ENCODE measurements around the gene HLA-B.
A peak's percentile ranks its signal among the peaks of the same experiment; 100 is the strongest.
"Not testable (repeated sequence)": the region's sequence is repeated elsewhere in the genome, so short reads cannot be mapped to it uniquely, and the experiment has no call there.

Gene HLA-B

GRCh38 chr6:31383149-31383548, 26.2 kb upstream of the HLA-B start:
- no peak for DNase-seq (ENCODE audit: low spot score)

DNA sequence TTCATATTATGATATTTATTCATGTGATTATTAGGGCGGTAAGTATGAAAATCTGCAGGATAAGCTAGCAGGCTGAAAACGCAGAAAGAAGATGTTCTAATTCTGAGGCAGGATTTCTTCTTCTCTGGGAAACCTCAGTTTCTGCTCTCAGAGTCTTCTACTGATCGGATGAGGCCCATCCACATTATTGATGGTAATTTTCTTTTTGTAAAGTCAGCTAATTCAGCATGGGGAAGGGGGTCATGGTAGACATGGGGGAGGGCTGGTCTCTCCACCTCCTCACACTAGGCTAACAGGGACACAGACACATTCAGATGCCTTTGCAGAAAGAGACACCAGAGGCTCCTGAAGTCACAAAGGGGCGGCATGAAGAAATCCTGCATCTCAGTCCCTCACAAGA, 24.7 kb upstream of the HLA-B start:
- no peak for DNase-seq (ENCODE audit: low spot score)

GRCh38 chr6:31379850-31380249, 22.9 kb upstream of the HLA-B start:
- no peak for DNase-seq (ENCODE audit: low spot score)

DNA sequence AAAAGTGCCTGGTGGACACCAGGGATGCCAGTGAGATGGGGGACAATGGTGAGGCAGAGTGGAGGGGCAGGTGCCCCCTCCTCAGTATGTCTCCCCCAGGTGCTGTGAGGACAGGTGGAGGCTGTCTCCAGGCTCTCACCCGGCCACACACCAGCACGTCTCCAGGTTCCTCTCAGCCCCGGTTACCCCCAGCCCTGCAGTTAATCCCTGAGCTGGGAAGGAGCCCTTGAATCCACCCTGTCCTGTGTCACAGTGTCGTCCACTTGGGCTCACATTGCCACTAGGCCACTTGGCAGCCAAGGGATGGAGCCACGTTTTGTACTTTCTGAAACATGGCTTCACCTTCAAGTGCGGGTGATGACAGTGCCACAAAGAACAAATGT, 21.7 kb upstream of the HLA-B start:
- no peak for DNase-seq (ENCODE audit: low spot score)

GRCh38 chr6:31378062-31378720, 21.2 kb upstream of the HLA-B start:
- no peak for DNase-seq (ENCODE audit: low spot score)

- no peak for DNase-seq (ENCODE audit: low spot score)
These were observed 20.1 kb upstream of the HLA-B start for GRCh38 chr6:31377029-31377428.

- DNase-seq (ENCODE audit: low spot score), result no peak
These were observed 18.7 kb upstream of the HLA-B start for GRCh38 chr6:31375699-31376098.

GRCh38 chr6:31374118-31374517, 17.1 kb upstream of the HLA-B start:
- DNase-seq (ENCODE audit: low spot score), result not testable (repeated sequence)

DNA sequence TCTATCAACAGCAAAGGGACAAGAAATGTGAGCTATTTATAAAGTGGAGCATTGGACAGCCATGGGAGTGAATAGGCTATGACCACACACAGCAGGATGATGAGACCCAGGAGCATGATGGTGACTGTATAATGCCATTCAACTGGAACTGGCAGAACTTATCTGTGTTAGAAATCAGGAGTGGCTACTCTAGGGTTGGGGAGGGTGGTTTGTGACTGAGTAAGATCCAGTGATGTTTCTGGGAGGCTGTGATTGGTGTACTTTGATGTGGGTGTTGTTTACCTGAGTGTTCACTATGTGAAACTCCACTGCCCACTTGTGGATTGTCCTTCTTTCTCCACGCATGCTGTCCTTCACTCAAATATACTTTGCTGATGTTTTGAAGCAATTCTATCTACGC, 11.5 kb upstream of the HLA-B start:
- DNase-seq (ENCODE audit: low spot score), result no peak

- peak; percentile 76 for DNase-seq (ENCODE audit: low spot score)
These were observed 9.9 kb upstream of the HLA-B start for GRCh38 chr6:31366693-31367470.

DNA sequence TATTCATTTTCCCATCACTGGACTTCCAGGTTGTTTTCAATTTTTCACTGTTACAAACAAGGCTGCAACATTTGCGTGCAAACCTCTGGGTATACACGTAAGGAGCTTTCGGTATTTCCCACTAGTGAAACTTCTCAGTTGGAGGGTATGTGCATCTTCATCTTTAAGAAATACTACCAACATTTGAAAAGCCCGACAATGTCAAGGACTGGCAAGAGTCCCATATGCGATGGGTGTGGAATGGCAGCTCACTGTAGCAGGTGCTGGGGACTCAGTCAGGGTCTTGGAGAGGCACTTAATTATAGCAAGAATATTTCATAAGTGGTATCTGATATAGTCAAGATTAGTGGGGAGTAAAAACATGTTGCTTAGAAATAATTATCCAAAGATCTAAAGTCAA, 8.9 kb upstream of the HLA-B start:
- no peak for DNase-seq (ENCODE audit: low spot score)

DNA sequence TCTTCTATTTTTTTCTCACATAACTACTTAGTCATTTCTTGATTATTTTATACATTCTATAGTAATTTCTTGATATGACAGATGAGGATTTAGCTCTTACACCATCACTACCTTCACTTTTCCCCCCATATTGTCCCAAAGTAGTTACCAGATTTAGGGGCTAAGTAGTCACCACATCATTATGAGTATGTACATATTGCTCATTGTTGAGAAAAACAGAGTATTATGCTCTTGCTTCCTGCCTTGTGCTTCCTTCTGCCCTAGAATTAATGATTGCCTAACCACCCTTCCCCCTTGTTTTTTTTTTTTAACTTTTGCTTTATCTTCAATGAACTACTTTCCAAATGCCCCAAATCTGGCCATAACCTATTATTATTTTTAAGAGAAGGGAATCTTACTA, 6.8 kb upstream of the HLA-B start:
- DNase-seq (ENCODE audit: low spot score), result no peak

- DNase-seq (ENCODE audit: low spot score), result no peak
These were observed 5.8 kb upstream of the HLA-B start for GRCh38 chr6:31362751-31363150.

DNA sequence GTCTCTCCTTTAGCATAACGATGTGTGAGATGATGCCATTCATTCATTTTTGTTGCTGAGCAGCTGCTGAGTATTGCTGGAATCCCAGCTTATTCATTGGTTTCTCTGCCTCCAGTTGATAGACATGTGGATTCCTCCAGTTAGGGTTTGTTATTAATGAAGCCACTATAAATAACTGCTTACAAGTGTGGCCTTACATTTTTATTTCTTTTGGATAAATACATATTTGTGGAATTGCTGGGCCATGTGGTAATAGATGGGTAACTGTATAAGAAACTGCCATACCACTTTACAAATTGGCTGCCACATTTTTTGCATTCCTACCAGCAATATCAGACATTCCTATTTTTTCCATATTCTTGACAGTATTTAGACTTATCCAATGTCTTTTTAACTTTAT, 2.6 kb upstream of the HLA-B start:
- DNase-seq (ENCODE audit: low spot score), result no peak

DNA sequence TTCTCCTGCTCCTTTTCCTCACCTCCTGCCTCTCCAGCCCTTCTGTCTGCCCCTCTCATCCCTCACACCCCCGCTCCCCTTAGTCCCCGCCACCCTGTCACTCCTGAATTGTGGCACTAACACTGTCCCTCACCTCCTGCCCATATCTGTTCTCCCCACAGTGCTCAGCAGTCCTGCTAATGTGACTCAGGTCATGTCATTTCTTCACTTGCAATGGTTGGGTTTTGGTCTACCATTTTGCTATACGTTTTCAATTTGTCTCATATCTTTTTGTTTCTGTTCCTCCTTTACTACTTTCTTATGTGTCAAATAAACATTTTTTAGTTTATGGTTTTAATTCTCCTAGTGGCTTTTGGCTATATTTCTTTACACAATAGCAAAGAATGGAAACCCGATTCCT, 1.3 kb upstream of the HLA-B start:
- DNase-seq (ENCODE audit: low spot score), result no peak

- DNase-seq (ENCODE audit: low spot score), result no peak
These were observed 907 bp upstream of the HLA-B start for GRCh38 chr6:31357886-31358285.

GRCh38 chr6:31356216-31356945, 598 bp downstream of the HLA-B start:
- no peak for DNase-seq (ENCODE audit: low spot score)

DNA sequence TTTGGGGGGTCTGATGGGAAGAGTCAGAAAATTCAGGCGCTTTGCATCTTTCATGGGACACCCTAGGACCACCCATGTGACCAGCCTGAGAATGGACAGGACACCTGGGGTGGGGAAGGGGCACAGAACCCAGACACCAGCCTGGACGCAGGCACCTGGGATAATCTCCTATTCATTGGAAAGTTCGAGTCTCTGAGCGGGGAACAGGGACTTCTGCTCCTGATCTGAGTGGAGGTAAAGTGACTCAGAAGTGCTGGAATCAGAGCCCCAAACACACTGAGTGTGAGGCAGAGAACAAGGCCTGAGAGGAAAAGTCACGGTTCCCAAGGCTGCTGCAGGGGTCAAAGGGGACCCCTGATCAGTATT, 1.4 kb downstream of the HLA-B start:
- DNase-seq (ENCODE audit: low spot score), result no peak

DNA sequence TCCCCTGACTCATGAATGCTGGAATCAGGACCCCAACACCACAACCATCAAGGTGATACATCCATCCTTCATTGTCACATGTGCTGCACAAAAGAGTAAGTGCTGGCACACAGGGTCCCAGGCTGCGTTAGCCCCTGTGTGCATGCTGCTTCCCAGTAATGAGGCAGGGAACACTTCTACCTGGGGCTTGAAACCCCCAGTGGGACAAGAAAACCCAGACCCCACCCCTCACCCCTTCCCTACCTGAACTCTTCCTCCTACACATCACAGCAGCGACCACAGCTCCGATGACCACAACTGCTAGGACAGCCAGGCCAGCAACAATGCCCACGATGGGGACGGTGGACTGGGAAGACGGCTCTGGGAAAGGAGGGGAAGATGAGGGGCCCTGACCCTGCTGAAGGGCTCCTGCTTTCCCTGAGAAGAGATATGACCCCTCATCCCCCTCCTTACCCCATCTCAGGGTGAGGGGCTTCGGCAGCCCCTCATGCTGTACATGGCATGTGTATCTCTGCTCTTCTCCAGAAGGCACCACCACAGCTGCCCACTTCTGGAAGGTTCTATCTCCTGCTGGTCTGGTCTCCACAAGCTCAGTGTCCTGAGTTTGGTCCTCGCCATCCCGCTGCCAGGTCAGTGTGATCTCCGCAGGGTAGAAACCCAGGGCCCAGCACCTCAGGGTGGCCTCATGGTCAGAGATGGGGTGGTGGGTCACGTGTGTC, 2.0 kb downstream of the HLA-B start:
- no peak for DNase-seq (ENCODE audit: low spot score)

DNA sequence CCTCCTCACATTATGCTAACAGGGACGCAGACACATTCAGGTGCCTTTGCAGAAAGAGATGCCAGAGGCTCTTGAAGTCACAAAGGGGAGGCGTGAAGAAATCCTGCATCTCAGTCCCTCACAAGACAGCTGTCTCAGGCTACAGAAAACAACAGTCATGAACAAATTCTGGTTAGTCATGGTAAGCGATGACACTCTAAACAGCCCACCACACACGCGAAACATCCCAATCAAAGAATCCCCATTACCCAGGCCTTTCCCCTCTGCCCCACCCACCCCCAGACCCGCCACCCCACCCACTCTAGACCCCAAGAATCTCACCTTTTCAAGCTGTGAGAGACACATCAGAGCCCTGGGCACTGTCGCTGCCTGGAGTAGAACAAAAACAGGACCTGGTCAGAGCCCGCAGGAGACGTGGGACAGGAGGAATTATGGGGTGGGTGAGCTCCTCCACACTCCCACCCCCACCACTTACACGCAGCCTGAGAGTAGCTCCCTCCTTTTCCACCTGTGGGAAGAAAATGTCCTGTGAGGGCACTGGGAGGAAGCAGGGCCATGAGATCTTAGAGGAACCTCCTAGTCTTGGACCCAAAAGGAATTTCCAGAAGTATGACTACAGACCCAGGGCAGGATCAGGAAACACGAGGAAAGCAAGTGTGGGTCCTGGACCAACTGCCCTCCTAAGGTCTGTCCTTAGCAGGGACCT, 2.7 kb downstream of the HLA-B start:
- DNase-seq (ENCODE audit: low spot score), result no peak

- no peak for DNase-seq (ENCODE audit: low spot score)
These were observed 3.5 kb downstream of the HLA-B start for GRCh38 chr6:31353384-31353945.

All from HuH-7 (cell line).